H9 (cell line): ENCODE data around the gene TNPO3. TPM values are rescaled to one million over a fixed set of nuclear protein-coding genes. Genes with fewer than 3 reads are reported as not detected.
A peak's percentile ranks its signal among the peaks of the same experiment; 100 is the strongest.

Experiments
- DNase-seq: peaks from one replicate; pipeline ENCODE4 v3.0.0-alpha.2; 2017
- H2AFZ ChIP-seq: one replicate; pipeline ENCODE4 v1.6.1; 2013; ENCODE audit warnings: mild to moderate bottlenecking, low read length, control low read depth, moderate library complexity
- H2AK5ac ChIP-seq: 2 replicates; pipeline ENCODE4 v1.6.1; 2013; ENCODE audit warnings: low read length, control low read depth, mixed read lengths; ENCODE audit not compliant: insufficient read length
- H2BK120ac ChIP-seq: one replicate; pipeline ENCODE4 v1.6.1; 2013; ENCODE audit warnings: low read depth, mild to moderate bottlenecking, low read length, control low read depth, inconsistent platforms; ENCODE audit not compliant: poor library complexity, severe bottlenecking
- H2BK12ac ChIP-seq: 2 replicates; pipeline ENCODE4 v1.6.1; 2013; ENCODE audit warnings: low read length, control low read depth, mixed read lengths, low read depth; ENCODE audit not compliant: insufficient read length
- H2BK15ac ChIP-seq: 2 replicates; pipeline ENCODE4 v1.6.1; 2013; ENCODE audit warnings: low read depth, low read length, control low read depth
- H2BK20ac ChIP-seq: one replicate; pipeline ENCODE4 v1.6.1; 2013; ENCODE audit warnings: low read depth, mild to moderate bottlenecking, low read length, control low read depth, inconsistent platforms; ENCODE audit not compliant: poor library complexity, severe bottlenecking
- H2BK5ac ChIP-seq: 2 replicates; pipeline ENCODE4 v1.6.1; 2013; ENCODE audit warnings: low read length, control low read depth, mixed read lengths; ENCODE audit not compliant: insufficient read length
- H3K14ac ChIP-seq: 2 replicates; pipeline ENCODE4 v1.6.1; 2013; ENCODE audit warnings: low read length, control low read depth; ENCODE audit not compliant: insufficient read depth
- H3K18ac ChIP-seq: 2 replicates; pipeline ENCODE4 v1.6.1; 2013; ENCODE audit warnings: low read depth, mild to moderate bottlenecking, mixed read lengths, low read length, control low read depth; ENCODE audit not compliant: insufficient read length
- H3K23ac ChIP-seq: 2 replicates; pipeline ENCODE4 v1.6.1; 2013; ENCODE audit warnings: low read length, control low read depth, mixed read lengths, low read depth; ENCODE audit not compliant: insufficient read length
- H3K23me2 ChIP-seq: 2 replicates; pipeline ENCODE4 v1.6.1; 2013; ENCODE audit warnings: low read depth, mild to moderate bottlenecking, mixed read lengths, low read length, control low read depth; ENCODE audit not compliant: insufficient read length, poor library complexity, severe bottlenecking
- H3K27ac ChIP-seq: 2 replicates; pipeline ENCODE4 v1.5.1; 2013; ENCODE audit warnings: low read length, control low read depth, mixed read lengths, low read depth; ENCODE audit not compliant: insufficient read length
- H3K27me3 ChIP-seq: 2 replicates; pipeline ENCODE4 v1.6.1; 2013; ENCODE audit warnings: low read length, control low read depth, inconsistent platforms; ENCODE audit not compliant: insufficient read depth
- H3K4ac ChIP-seq: 2 replicates; pipeline ENCODE4 v1.6.1; 2013; ENCODE audit warnings: low read depth, mild to moderate bottlenecking, control low read depth, inconsistent platforms, low read length, moderate library complexity
- H3K4me1 ChIP-seq: 2 replicates; pipeline ENCODE4 v1.6.1; 2013; ENCODE audit warnings: low read length, control low read depth, inconsistent platforms; ENCODE audit not compliant: insufficient read depth
- H3K4me2 ChIP-seq: 2 replicates; pipeline ENCODE4 v1.6.1; 2013; ENCODE audit warnings: low read length, control low read depth, mixed read lengths; ENCODE audit not compliant: insufficient read length, insufficient read depth
- H3K56ac ChIP-seq: 2 replicates; pipeline ENCODE4 v1.6.1; 2013; ENCODE audit warnings: low read depth, mild to moderate bottlenecking, mixed read lengths, low read length, control low read depth; ENCODE audit not compliant: insufficient read length
- H3K79me1 ChIP-seq: 2 replicates; pipeline ENCODE4 v1.6.1; 2013; ENCODE audit warnings: low read depth, mild to moderate bottlenecking, moderate library complexity, low read length, control low read depth, inconsistent platforms; ENCODE audit not compliant: insufficient read depth, poor library complexity, severe bottlenecking
- H3K79me2 ChIP-seq: 2 replicates; pipeline ENCODE4 v1.6.1; 2013; ENCODE audit warnings: low read length, control low read depth, inconsistent platforms; ENCODE audit not compliant: insufficient read depth
- H3K9ac ChIP-seq: 2 replicates; pipeline ENCODE4 v1.6.1; 2013; ENCODE audit warnings: low read length, control low read depth, mixed read lengths; ENCODE audit not compliant: insufficient read length; ENCODE audit errors: extremely low read depth
- H3K9me3 ChIP-seq: one replicate; pipeline ENCODE4 v1.6.1; 2013; ENCODE audit warnings: low read depth, low read length, inconsistent platforms; ENCODE audit not compliant: control insufficient read depth
- H3T11ph ChIP-seq: one replicate; pipeline ENCODE4 v1.6.1; 2013; ENCODE audit warnings: mild to moderate bottlenecking, low read length, control low read depth, inconsistent platforms
- H4K20me1 ChIP-seq: one replicate; pipeline ENCODE4 v1.6.1; 2013; ENCODE audit not compliant: control insufficient read depth, insufficient read length, insufficient read depth
- H4K5ac ChIP-seq: 2 replicates; pipeline ENCODE4 v1.6.1; 2013; ENCODE audit warnings: low read depth, mild to moderate bottlenecking, mixed read lengths, low read length, control low read depth; ENCODE audit not compliant: insufficient read length
- H4K8ac ChIP-seq: replicated peaks from 2 replicates; pipeline ENCODE4 v1.6.1; 2013; ENCODE audit warnings: low read length, control low read depth, mixed read lengths, low read depth; ENCODE audit not compliant: insufficient read length
- H4K91ac ChIP-seq: 2 replicates; pipeline ENCODE4 v1.6.1; 2013; ENCODE audit warnings: low read depth, mild to moderate bottlenecking, moderate library complexity, mixed read lengths, low read length, control low read depth; ENCODE audit not compliant: insufficient read length
- H3K27ac Mint-ChIP-seq, 3 experiments: 2 replicates in 2 of 3; 3 replicates in 1 of 3; pipeline ENCODE4 v1.8.0; 2020 to 2021; ENCODE audit warnings: mixed read lengths in 3 of 3, mild to moderate bottlenecking in 1 of 3, moderate library complexity in 1 of 3
- H3K27me3 Mint-ChIP-seq: 2 replicates; pipeline ENCODE4 v1.8.0; 2021; ENCODE audit warnings: low read depth, mild to moderate bottlenecking, moderate library complexity, mixed read lengths
- H3K36me3 Mint-ChIP-seq, 3 experiments: 2 replicates in 2 of 3; 3 replicates in 1 of 3; pipeline ENCODE4 v1.8.0; 2020 to 2021; ENCODE audit warnings: low read depth in 3 of 3, mixed read lengths in 3 of 3; ENCODE audit not compliant: insufficient read depth in 1 of 3
- H3K4me1 Mint-ChIP-seq, 2 experiments: 2 replicates each; pipeline ENCODE4 v1.8.0; 2020; ENCODE audit warnings: mixed read lengths in 2 of 2
- H3K4me3 Mint-ChIP-seq, 2 experiments: 2 replicates in 1 of 2; 3 replicates in 1 of 2; pipeline ENCODE4 v1.8.0; 2020 to 2021; ENCODE audit warnings: mild to moderate bottlenecking in 2 of 2, mixed read lengths in 2 of 2, moderate library complexity in 1 of 2
- H3K9me3 Mint-ChIP-seq, 2 experiments: 2 replicates in 1 of 2; 3 replicates in 1 of 2; pipeline ENCODE4 v1.8.0; 2020; ENCODE audit warnings: mild to moderate bottlenecking in 2 of 2, mixed read lengths in 2 of 2, moderate library complexity in 1 of 2
- WGBS: extraction: QIAGEN DNeasy Blood & Tissue Kit; methylation state at CpG from one replicate; pipeline ENCODE4 v1.1.7; 2013; ENCODE audit warnings: missing lambda C conversion rate, low lambda C conversion rate, mixed read lengths; ENCODE audit not compliant: insufficient read length; ENCODE audit errors: extremely low coverage; 5-methylcytosine and 5-hydroxymethylcytosine counted together
- total RNA-seq: library from RNA; stranded (reverse); gene quantifications from 2 replicates; pipeline ENCODE4 v1.2.1, GENCODE V29; 2021
- TF ChIP-seq, protein P1 (sequence below): fragments of 200-600 bp; sonication (generic); conservative IDR thresholded peaks from 3 replicates; pipeline ENCODE4 v1.8.0; 2021; ENCODE audit warnings: antibody characterized with exemption, mild to moderate bottlenecking

The TNPO3 gene
- total RNA-seq, 1 experiment from 2014 or later, result 90.1 TPM

DNA sequence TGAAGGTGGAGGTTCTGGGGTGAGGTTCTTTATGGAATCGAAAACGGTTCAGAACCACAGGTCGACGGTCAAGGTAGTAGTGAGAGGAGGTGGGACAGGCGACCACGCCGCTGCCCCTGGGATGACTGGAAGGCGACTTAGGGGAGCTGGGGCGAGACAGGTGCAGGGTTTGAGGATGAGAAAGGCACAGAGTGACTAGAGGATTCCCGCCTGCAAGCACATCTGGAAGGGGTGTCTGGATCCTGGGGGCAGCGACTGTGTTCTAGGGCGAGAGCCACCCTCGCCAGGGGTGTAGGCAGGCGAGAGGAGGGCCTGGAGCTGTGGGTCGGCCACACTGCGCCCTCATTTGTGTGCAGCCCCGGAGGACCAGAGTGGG is 117.7 kb downstream of the TNPO3 start:
- Histone ChIP-seq H2BK5ac (no peak overlapping the region), H3K4me2 (peak overlapping the region; percentile 17)

More for the DNA sequence above, 117.7 kb downstream of the TNPO3 start:
- no peak for DNase-seq
- no peak overlapping the region for H4K8ac ChIP-seq
- no peak overlapping the region for H2BK20ac ChIP-seq
- H4K91ac ChIP-seq, result no peak overlapping the region
- H3K9ac ChIP-seq, result no peak overlapping the region
- H3K56ac ChIP-seq, result no peak overlapping the region
- H2BK120ac ChIP-seq, result no peak overlapping the region
- Mint-ChIP-seq H3K4me3 (peak overlapping the region; percentile 50 to 77), H3K9me3 (0 out of 5 replicates have a peak, but pooled peaks cover 0 to 2% of the 10 kb centered on the region in 2 experiments), H3K27me3 (peaks cover 81% of the 10 kb centered on the region), H3K36me3 (no peaks in the 10 kb centered on the region), H3K4me1 (peaks cover 13 to 20% of the 10 kb centered on the region in 2 experiments), H3K27ac (no peak overlapping the region)
- H4K5ac ChIP-seq, result no peak overlapping the region
- WGBS, result no CpG with 5 or more reads among the region's 17 CpGs
- no peaks in the 10 kb centered on the region for H3K79me1 ChIP-seq
- no peak overlapping the region for H2AFZ ChIP-seq
- no peak overlapping the region for H3K23ac ChIP-seq
- no peaks in the 10 kb centered on the region for H3K79me2 ChIP-seq
- no peak overlapping the region for H3K4ac ChIP-seq
- H3K9me3 ChIP-seq, result no peaks in the 10 kb centered on the region
- H3T11ph ChIP-seq, result no peak overlapping the region
- H2AK5ac ChIP-seq, result no peak overlapping the region
- H4K20me1 ChIP-seq, result no peaks in the 10 kb centered on the region
- no peak overlapping the region for H3K18ac ChIP-seq
- H2BK15ac ChIP-seq, result no peak overlapping the region
- H3K27me3 ChIP-seq, result peaks cover 20% of the 10 kb centered on the region; the same call in 1 of the 2 replicates
- peaks cover 5% of the 10 kb centered on the region for H3K23me2 ChIP-seq
- no peak overlapping the region for H2BK12ac ChIP-seq
- no peaks in the 10 kb centered on the region for H3K4me1 ChIP-seq
- H3K27ac ChIP-seq, result no peak overlapping the region
- H3K14ac ChIP-seq, result no peak overlapping the region
- TF ChIP-seq, protein P1, sequence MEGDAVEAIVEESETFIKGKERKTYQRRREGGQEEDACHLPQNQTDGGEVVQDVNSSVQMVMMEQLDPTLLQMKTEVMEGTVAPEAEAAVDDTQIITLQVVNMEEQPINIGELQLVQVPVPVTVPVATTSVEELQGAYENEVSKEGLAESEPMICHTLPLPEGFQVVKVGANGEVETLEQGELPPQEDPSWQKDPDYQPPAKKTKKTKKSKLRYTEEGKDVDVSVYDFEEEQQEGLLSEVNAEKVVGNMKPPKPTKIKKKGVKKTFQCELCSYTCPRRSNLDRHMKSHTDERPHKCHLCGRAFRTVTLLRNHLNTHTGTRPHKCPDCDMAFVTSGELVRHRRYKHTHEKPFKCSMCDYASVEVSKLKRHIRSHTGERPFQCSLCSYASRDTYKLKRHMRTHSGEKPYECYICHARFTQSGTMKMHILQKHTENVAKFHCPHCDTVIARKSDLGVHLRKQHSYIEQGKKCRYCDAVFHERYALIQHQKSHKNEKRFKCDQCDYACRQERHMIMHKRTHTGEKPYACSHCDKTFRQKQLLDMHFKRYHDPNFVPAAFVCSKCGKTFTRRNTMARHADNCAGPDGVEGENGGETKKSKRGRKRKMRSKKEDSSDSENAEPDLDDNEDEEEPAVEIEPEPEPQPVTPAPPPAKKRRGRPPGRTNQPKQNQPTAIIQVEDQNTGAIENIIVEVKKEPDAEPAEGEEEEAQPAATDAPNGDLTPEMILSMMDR, result no peak
